Measurements from ENCODE around the gene GTPBP4. TPM values are rescaled to one million over a fixed set of nuclear protein-coding genes. Genes with fewer than 3 reads are reported as not detected.

GTPBP4 gene
- total RNA-seq, 1 donor from 2014 or later, result 33.8 TPM

DNA sequence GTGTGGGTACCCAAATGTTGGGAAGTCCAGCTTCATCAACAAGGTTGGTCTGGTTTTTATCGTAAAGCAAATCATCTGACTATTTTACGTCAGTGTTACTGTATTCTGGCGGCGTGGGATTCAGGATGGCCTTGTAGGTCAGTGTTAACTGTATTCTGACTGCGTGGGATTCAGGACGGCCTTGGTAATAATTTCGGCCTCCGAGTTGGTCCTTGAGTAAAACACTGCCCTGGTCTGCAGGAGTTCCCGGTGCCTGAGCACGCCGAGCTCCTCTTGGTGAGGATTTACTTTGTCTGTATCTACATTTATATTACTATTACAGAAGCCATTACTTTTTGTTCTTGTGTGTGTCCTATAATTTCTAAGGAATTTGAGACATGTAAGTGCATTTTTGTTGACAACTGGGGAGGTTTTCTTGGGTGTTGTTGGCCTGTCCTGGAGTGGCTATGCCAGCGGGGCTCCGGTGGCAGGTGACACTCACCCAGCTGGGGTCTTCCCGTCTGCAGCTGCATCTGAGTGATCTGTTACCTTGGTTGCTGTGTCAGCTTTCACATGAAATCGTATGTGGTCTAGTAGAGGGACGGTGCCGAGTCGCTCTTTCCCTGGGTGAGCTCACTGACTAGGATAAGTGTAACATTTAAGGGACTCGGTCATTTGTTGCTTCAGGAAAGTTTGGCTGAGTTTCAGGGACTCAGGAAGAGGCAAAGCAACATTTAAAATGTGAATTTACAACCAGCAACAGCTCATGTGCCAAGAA is 9.2 kb downstream of the GTPBP4 start:
- no peaks in the 10 kb centered on the region for H3K4me1 ChIP-seq
- H3K4me3 ChIP-seq, result no peak overlapping the region
- TF ChIP-seq, protein P1, sequence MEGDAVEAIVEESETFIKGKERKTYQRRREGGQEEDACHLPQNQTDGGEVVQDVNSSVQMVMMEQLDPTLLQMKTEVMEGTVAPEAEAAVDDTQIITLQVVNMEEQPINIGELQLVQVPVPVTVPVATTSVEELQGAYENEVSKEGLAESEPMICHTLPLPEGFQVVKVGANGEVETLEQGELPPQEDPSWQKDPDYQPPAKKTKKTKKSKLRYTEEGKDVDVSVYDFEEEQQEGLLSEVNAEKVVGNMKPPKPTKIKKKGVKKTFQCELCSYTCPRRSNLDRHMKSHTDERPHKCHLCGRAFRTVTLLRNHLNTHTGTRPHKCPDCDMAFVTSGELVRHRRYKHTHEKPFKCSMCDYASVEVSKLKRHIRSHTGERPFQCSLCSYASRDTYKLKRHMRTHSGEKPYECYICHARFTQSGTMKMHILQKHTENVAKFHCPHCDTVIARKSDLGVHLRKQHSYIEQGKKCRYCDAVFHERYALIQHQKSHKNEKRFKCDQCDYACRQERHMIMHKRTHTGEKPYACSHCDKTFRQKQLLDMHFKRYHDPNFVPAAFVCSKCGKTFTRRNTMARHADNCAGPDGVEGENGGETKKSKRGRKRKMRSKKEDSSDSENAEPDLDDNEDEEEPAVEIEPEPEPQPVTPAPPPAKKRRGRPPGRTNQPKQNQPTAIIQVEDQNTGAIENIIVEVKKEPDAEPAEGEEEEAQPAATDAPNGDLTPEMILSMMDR (IDR thresholded peaks at IDR 0.05; ENCODE audit: borderline replicate concordance), result no peak
- H3K36me3 ChIP-seq, result peaks cover 100% of the 10 kb centered on the region
- H3K9me3 ChIP-seq (replicated peaks), result peaks cover 10% of the 10 kb centered on the region
- no peaks in the 10 kb centered on the region for H3K27me3 ChIP-seq (ENCODE audit: low read depth)
- intact Hi-C loops (cut with micrococcal nuclease), result no loop called here
- no peak overlapping the region for H3K27ac ChIP-seq (replicated peaks)
- DNase-seq, result no peak

DNA sequence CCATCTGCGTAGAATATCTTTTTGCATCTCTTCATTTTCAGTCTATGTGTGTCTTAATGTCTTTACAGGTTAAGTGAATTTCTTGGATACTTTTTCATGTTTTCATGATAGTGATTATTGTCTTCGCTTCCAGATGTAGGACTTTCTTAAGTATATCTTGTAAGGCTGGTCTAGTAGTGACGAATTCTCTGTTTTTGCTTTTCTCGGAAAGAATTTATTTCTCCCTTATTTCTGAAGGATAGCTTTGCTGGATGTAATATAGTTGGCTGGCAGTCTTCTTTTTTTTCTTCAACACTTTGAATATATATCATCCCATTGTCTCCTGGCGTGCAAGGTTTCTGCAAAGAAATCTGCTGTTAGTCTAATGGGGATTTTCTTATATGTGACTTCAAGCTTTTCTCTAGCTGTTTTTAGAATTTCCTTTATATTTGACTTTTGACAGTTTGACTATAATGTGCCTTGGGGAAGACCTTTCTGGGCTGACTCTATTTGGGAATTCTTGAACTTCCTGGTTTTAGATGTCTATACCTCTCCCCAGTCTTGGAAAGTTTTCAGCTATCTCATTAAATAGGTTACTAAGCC is 14.3 kb downstream of the GTPBP4 start:
- Histone ChIP-seq H3K9me3 (replicated peaks) (peaks cover 23% of the 10 kb centered on the region), H3K27me3 (ENCODE audit: low read depth) (no peaks in the 10 kb centered on the region), H3K4me1 (no peaks in the 10 kb centered on the region), H3K4me3 (no peak overlapping the region), H3K36me3 (peaks cover 100% of the 10 kb centered on the region), H3K27ac (replicated peaks) (no peak overlapping the region)
- intact Hi-C loops (cut with micrococcal nuclease), result no loop called here
- TF ChIP-seq, protein P1 (IDR thresholded peaks at IDR 0.05; ENCODE audit: borderline replicate concordance), result no peak
- no peak for DNase-seq

DNA sequence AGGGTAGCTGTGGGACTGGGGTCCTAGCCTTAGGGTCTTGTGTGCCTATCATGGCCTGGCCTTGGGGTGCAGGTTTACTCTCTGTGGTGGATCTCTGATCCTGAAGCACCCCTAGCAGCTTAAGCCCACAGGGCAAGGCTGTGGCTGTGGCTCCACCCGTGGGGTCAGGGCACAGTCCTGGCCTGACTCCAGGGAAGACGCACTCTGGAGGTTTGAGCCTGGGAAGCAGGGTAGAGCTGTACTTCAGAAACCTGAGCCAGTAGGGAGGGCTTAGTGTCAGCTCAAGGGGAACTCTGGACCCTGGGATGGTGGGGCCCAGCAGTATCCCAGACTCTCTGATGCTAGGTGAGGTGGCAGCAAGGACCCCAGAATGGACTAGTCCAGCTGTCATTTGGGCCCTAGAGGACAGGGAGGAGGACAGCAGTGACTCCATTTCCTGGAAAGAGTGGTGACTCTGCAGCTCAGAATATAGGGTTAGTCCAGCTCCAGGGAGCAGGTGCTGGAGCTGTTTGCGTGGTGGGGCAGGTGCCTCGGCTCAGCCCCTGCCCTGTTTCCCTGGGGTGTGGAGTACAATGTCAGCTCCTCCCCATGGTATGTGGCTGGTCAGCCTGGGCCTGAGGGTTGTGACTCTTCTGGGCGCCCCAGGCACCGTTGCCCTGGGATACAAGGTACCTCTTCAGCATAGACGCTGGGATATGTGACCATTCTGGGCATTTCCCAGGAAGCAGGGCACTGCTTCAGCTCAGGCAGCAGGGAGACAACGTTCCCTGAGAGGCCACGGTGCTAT is 15.8 kb downstream of the GTPBP4 start:
- no peak overlapping the region for H3K27ac ChIP-seq (replicated peaks)
- H3K36me3 ChIP-seq, result peaks cover 100% of the 10 kb centered on the region
- peaks cover 23% of the 10 kb centered on the region for H3K9me3 ChIP-seq (replicated peaks)
- H3K4me3 ChIP-seq, result no peak overlapping the region
- H3K27me3 ChIP-seq (ENCODE audit: low read depth), result no peaks in the 10 kb centered on the region
- H3K4me1 ChIP-seq, result no peaks in the 10 kb centered on the region
- TF ChIP-seq, protein P1 (IDR thresholded peaks at IDR 0.05; ENCODE audit: borderline replicate concordance), result no peak
- DNase-seq, result no peak
- intact Hi-C loops (cut with micrococcal nuclease), result no loop called here

DNA sequence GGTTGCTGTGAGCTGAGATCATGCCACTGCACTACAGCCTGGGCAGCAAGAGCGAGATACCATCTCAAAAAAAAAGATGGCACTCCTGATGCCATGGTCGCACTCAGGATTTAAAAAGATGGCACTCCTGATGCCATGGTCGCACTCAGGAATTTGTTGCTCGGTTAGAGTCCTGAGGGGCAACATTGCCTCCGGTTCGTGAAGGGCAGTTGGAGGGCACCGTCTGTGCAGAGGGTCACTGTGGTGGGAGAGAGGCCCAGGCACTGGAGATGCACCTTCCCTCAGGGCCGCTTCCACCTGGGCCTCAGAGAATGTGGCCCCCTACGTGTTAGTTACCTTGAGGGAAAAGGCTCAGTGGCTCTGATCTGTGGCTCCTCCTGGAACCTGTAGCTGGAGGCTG is 18.3 kb downstream of the GTPBP4 start:
- H3K27ac ChIP-seq (replicated peaks), result no peak overlapping the region
- no peak for DNase-seq
- intact Hi-C loops (cut with micrococcal nuclease), result no loop called here

DNA sequence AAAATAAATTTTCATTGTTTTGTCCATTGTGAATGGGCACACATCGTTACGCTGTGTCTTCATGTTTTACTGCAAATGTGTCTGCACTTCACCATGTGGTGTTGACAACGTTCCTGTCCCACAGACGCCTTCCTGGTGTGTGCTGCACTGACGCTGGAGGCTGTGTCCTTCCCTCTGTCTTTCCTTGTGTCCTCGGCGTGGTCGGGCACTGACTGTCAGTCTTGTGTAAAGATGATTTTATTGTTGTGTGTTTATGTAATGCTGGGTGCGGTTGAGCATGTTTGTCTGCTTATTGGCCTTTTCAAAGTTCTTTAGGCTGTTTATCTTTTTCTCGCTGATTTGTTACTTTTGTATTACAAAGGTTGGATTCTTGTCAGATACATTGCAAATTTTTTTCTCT is 19.3 kb downstream of the GTPBP4 start:
- intact Hi-C loops (cut with micrococcal nuclease), result no loop called here
- Histone ChIP-seq H3K9me3 (replicated peaks) (peaks cover 11% of the 10 kb centered on the region), H3K4me1 (no peaks in the 10 kb centered on the region), H3K36me3 (peaks cover 98% of the 10 kb centered on the region), H3K4me3 (no peak overlapping the region), H3K27me3 (ENCODE audit: low read depth) (no peaks in the 10 kb centered on the region), H3K27ac (replicated peaks) (no peak overlapping the region)
- no peak for DNase-seq
- TF ChIP-seq, protein P1 (IDR thresholded peaks at IDR 0.05; ENCODE audit: borderline replicate concordance), result no peak

More for the DNA sequence above, 18.3 kb downstream of the GTPBP4 start:
- H3K4me1 ChIP-seq, result no peaks in the 10 kb centered on the region
- H3K27me3 ChIP-seq (ENCODE audit: low read depth), result no peaks in the 10 kb centered on the region
- H3K9me3 ChIP-seq (replicated peaks), result peaks cover 21% of the 10 kb centered on the region
- H3K36me3 ChIP-seq, result peaks cover 98% of the 10 kb centered on the region
- TF ChIP-seq, protein P1 (IDR thresholded peaks at IDR 0.05; ENCODE audit: borderline replicate concordance), result no peak
- H3K4me3 ChIP-seq, result no peak overlapping the region
